ENCODE measurements around the gene CDCA5. TPM values are rescaled to one million over a fixed set of nuclear protein-coding genes. Genes with fewer than 3 reads are reported as not detected.

Gene CDCA5
- total RNA-seq, 1 experiment from 2014 or later = 94.8 TPM

DNA sequence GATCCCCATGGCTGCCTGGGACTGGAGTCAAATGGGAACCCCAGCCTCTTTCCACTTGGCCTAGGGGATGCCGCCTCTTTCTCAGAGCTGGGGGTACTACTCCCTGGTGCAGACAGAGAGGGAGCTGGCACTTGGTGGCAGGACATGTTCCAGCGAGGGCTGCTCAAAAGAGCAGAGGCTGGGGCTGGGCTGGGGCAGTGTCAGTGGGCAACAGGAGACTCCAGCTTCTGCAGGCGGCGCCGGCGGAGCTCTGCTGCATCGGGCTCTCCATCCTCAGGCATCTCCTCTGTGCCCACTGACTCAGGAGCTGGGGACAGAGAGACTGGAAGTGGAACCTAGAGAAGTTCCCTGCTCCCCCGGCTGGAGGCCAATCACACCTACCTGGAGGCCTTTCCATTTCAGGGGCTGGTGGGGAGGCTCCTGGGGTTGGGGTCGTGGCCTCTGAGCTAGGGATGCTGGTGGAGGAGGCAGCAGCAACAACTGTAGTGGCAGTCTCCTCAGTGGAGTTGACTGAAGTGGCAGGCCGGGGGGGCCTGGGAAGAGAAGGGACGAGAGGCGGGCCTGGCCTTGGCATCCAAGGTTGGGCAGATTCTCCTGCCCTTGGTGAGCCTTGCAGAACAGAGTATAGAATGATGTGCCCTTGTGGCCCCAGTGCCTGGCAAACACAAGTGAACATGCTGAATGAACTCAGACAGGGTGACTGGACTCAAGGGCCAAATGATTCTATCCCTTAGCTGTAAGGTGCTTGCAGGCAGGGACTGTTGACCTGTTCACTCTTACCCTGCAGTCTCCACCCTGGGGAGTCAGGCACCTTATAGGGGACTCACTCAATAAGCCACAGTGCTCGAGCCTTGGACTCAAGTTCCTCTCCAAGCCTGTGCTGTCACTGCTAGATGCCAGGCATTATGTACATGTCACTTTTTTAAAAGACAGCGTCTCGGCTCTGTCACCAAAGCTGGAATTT, 44.6 kb upstream of the CDCA5 start:
- Histone ChIP-seq H3K27ac (ENCODE audit: insufficient read length, low read depth, low read length) (no peak overlapping the region), H3K4me2 (ENCODE audit: insufficient read depth, insufficient read length, low read length) (no peak overlapping the region), H3K18ac (ENCODE audit: insufficient read length, low read depth, low read length) (no peak overlapping the region), H2BK120ac (ENCODE audit: low read depth, low read length, poor library complexity, severe bottlenecking) (no peak overlapping the region), H3K23me2 (ENCODE audit: insufficient read length, low read depth, low read length, poor library complexity, severe bottlenecking) (peaks cover 1% of the 10 kb centered on the region), H3K27me3 (ENCODE audit: insufficient read depth, low read length) (no peaks in the 10 kb centered on the region), H4K91ac (ENCODE audit: insufficient read length, low read depth, low read length) (no peak overlapping the region), H2AK5ac (ENCODE audit: insufficient read length, low read length) (no peak overlapping the region), H2BK5ac (ENCODE audit: insufficient read length, low read length) (no peak overlapping the region), H3K4me1 (ENCODE audit: insufficient read depth, low read length) (no peaks in the 10 kb centered on the region), H2BK20ac (ENCODE audit: low read depth, low read length, poor library complexity, severe bottlenecking) (no peak overlapping the region), H3K23ac (ENCODE audit: insufficient read length, low read depth, low read length) (no peak overlapping the region), H3K9ac (ENCODE audit: extremely low read depth, insufficient read length, low read length) (no peak overlapping the region), H3K9me3 (ENCODE audit: control insufficient read depth, low read depth, low read length) (no peaks in the 10 kb centered on the region), H3K14ac (ENCODE audit: insufficient read depth, low read length) (no peak overlapping the region), H4K20me1 (ENCODE audit: control insufficient read depth, insufficient read depth, insufficient read length) (no peaks in the 10 kb centered on the region), H4K5ac (ENCODE audit: insufficient read length, low read depth, low read length) (no peak overlapping the region), H3K56ac (ENCODE audit: insufficient read length, low read depth, low read length) (no peak overlapping the region), H3K79me1 (ENCODE audit: insufficient read depth, low read depth, low read length, poor library complexity, severe bottlenecking) (peaks cover 5% of the 10 kb centered on the region), H3T11ph (ENCODE audit: low read length) (no peak overlapping the region), H2BK12ac (ENCODE audit: insufficient read length, low read depth, low read length) (no peak overlapping the region), H2BK15ac (ENCODE audit: low read depth, low read length) (no peak overlapping the region), H4K8ac (replicated peaks; ENCODE audit: insufficient read length, low read depth, low read length) (no peak overlapping the region), H2AFZ (ENCODE audit: low read length) (no peak overlapping the region), H3K4ac (ENCODE audit: low read depth, low read length) (no peak overlapping the region), H3K79me2 (ENCODE audit: insufficient read depth, low read length) (no peaks in the 10 kb centered on the region)
- no peaks in the 10 kb centered on the region; a peak in 1 of 5 replicates for H3K9me3 Mint-ChIP-seq
- H3K36me3 Mint-ChIP-seq (ENCODE audit: insufficient read depth in 1 of 3, low read depth in 3 of 3) = peaks cover 13 to 70% (median 61%) of the 10 kb centered on the region in 3 experiments; a peak in 6 of 7 replicates
- peak overlapping the region in 1 of 3 experiments; percentile 36; a peak in 1 of 7 replicates for H3K27ac Mint-ChIP-seq
- WGBS (ENCODE audit: extremely low coverage, insufficient read length, low lambda C conversion rate) = no CpG with 5 or more reads among the region's 15 CpGs
- H3K27me3 Mint-ChIP-seq (ENCODE audit: low read depth) = no peaks in the 10 kb centered on the region
- TF ChIP-seq, protein P1, sequence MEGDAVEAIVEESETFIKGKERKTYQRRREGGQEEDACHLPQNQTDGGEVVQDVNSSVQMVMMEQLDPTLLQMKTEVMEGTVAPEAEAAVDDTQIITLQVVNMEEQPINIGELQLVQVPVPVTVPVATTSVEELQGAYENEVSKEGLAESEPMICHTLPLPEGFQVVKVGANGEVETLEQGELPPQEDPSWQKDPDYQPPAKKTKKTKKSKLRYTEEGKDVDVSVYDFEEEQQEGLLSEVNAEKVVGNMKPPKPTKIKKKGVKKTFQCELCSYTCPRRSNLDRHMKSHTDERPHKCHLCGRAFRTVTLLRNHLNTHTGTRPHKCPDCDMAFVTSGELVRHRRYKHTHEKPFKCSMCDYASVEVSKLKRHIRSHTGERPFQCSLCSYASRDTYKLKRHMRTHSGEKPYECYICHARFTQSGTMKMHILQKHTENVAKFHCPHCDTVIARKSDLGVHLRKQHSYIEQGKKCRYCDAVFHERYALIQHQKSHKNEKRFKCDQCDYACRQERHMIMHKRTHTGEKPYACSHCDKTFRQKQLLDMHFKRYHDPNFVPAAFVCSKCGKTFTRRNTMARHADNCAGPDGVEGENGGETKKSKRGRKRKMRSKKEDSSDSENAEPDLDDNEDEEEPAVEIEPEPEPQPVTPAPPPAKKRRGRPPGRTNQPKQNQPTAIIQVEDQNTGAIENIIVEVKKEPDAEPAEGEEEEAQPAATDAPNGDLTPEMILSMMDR (conservative IDR thresholded peaks at IDR 0.05) = no peak
- H3K4me3 Mint-ChIP-seq = no peak overlapping the region
- no peak for DNase-seq
- peaks cover 6 to 9% of the 10 kb centered on the region in 2 experiments for H3K4me1 Mint-ChIP-seq

All from H9 (cell line).